NOMO-1 treated with dmso at 0.1 percent for 144 hours (cell line): ENCODE measurements around the gene S100A7A.
"Not testable (repeated sequence)": the region's sequence is repeated elsewhere in the genome, so short reads cannot be mapped to it uniquely, and the experiment has no call there.

Experiments
- DNase-seq: peaks from one replicate; lab custom pipeline; 2025; ENCODE audit not compliant: unreplicated experiment; lab: John Stamatoyannopoulos, UW

S100A7A gene

DNA sequence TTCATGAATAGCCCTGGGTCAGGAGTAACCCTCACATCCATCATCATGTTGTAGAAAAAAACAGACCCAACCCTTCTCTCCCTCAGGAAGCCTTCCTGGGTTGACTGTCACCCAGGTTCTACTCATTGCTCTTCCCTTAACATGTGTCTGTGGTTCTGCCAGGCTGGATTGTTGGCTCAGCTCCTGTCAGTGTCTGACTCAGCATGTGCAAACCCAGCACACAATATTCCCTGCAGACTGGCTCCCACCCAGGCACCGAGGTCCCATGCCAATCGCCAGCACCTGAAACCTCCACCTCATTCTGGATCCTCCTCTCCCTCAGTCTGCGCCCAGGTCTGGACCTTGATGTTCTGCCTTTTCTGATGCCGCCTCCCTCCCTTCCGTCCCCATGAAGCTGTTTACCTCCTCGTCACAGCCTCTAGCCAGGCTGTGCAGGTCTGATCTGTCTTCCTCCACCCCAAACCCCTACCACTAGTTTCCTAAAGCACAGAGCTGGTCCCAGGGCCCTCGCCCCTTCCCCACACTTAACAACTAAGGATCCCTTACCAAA is 21.1 kb upstream of the S100A7A start:
- DNase-seq, result no peak

DNA sequence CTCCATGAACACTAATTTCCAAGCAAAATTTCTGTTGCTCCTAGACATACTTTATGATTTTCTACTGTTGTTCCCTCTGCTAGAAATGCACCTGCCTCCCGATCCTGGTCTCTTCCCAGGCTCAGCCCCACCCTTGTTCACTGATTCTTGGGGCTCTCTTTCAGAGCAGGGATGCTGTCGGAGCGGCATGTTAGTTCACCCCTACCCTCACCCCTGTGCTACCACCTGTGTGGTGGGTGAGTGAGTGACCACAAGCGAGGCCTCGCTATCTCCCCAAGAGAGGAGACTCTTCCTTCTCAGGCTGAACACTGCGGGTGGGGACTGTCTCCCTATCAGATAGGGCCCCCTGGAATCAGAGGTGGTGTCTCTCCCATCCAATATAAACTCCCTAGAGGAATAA is 20.5 kb upstream of the S100A7A start:
- no peak for DNase-seq

DNA sequence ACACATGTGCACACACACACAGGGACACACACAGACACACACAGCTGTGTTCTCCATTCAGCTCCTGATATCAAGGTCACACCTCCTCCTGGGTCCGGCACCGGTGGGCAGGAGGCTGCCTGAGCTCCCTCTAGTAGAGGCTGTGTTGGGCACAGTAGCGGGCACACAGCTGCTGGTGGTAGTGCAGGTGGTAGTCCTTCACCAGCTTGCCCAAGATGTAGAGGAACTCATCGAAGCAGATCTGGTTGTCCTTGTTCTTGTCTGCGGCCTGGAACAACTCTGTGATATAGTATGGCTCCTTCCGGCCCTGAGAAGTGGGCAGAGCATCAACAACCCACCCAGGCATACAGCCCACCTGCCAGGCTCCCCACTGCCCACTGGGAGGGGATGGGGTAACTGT is 19.9 kb upstream of the S100A7A start:
- no peak for DNase-seq

DNA sequence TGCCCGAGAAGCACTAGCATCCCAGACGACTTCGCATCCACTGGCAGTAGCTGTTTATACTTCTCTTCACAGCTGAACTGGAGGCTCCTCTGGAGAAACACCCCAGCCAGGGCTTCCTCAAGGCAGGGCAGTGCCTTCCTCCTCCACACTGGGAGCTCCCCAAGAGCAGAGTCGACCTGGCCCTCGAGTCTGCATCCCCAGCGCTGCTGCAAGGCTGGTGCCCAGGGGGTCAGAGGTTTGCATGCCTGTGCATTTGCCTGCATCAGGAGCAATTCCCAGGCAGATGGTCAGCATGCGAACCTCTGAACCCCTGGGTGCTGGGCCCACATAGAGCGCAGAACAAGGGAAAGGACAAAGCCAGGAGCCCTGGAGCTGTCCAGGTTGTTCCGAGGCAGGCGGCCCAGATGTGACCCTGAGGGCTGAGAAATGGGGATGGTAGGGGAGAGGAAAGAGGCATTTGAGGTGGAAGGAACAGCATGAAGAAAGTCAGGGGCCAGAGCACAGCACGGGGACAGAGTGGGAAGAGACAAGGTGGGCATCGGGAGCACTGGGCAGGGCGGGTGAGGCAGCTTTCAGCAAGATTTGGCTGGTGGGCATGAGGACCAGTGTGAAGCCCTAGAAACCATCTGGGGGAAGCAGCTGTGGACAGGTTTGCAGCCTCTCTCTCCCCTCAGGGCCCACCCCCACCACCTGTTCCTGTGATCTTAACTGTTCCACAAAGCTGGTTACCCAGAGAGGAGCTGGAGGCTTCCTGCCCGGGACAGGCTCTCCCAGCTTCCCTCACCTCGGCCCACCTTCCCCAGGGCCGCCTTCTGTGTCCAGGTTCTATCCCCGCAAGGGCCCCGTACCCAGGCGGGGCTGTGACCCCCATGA is 19.0 kb upstream of the S100A7A start:
- DNase-seq, result no peak

DNA sequence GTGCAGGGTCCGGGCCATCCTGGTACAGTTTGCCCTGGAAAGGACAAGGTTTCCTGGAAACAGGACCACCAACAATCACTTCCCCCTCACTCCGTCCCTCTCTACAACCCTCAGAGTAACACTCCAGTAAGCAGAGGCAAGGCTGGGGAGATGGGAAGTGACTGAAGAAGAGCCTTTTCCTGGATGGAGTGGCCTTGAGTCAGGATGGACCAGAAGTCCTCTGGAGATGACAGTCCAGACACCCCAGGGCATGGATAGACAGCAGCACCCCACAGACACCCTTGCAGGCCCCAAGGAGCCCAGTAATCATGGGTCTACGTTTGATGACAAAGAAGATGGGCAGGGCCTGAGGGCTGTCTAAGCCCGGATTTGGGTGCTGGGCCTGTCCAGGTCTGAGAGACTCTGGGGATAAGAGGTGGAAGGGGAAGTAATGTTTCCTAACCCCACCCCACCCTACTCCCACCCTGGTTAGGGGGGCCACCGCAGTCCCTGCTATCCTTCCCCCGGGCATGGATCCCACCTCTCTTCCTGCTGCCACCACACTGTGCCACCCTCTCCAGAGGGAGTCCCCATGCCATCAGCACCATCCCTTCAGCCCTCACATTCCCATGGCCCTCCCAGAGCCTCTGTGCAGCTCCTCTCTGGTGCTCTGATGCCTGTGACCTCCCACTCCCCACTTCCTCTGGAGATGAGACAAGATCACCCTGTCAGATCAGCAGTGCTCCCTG is 18.2 kb upstream of the S100A7A start:
- DNase-seq, result no peak

DNA sequence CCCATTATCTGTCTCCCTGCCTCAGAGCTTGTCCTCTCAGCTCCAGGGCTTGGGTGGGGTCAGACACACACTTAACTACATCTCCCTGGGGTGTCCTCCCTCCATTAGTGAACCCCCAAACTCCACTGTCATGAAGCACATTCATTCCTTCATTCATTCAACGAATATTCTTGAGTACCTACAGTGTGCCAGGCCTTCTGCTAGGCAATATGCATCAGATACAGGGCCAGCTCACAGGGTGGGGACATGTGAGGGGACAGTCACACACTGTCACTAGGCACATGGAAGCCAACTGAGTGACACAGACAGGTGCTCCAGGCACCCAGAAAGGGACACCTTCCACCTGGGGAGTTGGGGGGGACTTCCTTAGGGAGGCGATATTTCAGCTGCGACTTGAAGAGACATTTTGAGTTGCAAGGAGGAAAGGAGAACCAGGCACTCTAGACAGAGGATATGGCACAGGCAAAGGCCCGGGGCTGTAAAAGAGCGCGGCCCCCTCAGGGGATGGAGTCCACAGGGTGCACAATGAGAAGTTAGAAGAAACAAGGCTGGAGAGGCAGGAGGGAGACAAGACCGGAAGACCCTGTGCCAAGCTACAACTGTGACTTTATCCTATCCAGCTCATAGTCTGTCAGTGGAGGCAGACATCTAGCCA is 16.8 kb upstream of the S100A7A start:
- no peak for DNase-seq

DNA sequence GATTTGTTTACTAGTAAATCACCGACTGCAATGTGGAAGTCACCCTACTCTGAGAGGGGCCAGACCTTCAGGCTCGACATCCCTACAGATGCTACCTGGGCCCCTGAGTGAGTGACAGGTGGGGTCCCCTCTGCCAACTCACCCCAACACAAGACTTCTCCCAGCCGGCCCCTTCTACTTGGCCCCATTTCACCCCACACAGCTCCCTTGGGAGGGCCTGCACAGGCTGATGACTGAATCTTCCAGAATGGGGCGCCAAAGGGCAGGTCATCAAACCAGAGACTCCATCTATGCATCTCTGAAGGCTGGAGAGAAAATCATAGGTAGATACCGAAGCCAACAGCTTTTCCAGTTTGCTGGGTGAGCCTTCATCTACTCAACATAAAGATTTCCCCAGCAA is 16.1 kb upstream of the S100A7A start:
- no peak for DNase-seq

DNA sequence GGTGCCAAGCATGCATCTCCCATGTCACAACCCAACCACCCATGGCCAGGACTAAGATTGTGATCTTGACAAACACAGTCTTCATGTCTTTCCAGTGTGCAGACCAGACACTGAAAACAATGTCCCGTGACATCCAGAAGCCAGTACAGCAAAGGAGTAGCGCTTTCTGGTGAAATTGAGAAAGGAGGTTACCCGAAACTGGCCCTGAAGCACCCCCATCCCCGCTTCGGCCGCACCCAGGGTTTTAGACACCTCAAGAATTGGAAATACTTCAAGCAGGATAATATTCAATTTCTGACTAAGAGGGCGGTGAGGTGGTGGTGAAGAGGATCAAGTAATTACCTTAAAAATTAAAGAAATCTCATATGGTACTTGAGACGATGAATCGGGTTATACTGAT is 14.9 kb upstream of the S100A7A start:
- DNase-seq, result no peak

DNA sequence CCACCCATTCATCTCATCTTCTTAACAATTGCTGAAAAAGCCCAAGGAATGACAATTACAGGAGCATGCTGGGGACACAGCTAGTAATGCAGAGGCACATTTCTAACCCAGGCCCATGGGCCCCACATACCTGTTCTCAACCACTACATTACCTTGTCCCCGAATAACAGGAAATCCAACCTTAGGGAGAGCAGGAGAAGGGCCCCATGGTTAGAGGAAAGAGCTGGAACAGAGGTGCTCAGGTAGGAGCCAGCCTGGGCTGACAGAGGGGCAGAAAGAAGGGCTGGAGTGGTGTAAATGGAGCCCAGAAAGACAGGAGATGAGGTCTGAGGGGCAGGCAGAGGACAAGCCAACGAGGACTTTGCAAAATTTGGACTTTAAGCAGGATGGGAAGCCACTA is 14.1 kb upstream of the S100A7A start:
- no peak for DNase-seq

DNA sequence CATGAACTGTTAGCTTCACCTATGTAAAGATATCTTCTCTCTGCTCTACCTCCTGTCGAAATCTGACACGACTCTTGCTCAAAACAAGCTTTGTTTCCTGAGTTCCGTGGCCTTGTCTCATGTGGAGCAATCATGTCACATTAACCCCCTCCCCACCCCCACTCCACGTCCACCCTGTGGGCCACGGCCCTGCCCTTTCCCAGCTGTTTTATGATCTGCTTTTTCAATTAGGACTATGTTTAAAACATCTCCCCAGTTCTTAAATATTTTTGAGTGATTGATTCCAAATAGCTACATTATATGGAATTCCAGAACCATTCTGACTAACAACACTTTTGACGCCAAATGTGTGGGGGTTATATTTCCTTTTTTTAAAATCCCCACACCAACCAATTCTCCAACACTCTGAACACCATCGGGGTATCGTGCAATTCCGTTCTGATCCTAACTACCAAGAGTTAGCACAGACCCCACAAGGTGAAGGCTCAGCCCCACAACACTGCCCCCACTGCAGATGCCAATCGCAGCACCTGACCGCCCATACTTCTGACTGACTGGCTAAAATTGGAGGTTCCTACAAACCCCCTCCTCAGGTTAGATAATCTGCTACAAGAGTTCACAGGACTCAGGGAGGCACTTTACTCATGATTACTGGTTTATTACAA is 12.8 kb upstream of the S100A7A start:
- no peak for DNase-seq

DNA sequence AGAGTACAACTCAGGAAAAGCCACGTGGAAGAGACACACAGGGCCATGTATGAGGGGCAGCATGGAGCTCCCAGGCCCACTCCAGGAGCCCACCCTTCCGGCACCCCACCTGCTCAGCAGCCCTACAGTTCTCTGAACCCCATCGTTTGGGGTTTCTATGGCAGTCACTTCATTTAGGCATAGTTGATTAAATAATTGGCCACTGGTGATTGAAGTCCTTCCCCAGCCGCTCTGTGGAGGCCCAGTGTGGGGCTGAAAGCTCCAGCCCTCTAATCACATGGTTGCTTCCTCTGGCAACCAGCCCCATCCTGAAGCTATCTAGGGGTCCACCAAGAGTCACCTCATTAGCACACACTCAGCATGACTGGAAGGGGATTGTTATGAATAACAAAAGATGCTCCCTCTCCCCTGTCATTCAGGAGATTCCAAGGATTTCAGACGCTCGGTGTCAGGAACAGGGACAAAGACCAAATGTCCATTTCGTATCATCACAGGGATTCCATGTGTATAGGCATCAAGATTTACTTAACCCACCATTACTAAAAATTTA is 12.2 kb upstream of the S100A7A start:
- no peak for DNase-seq

DNA sequence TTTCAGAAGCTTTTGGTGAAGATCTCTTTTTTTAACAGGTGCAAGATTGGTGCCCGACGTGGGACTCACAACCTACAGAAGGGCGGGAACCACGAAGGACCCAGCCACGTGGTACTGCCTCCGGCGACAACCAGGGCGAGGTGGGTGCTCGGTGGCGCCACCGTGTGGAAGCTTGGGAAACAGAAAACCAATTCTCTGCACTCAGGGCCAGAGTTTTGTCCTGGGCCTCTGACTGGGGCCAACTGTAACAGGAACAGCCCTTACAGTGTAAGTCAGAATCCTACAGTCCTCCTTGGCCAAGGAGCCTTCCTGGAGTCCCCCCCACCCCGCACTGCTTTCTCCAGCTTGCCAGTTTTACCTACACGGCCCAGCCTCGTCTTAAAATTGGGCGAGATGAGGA is 11.6 kb upstream of the S100A7A start:
- peak; percentile 39 for DNase-seq

DNA sequence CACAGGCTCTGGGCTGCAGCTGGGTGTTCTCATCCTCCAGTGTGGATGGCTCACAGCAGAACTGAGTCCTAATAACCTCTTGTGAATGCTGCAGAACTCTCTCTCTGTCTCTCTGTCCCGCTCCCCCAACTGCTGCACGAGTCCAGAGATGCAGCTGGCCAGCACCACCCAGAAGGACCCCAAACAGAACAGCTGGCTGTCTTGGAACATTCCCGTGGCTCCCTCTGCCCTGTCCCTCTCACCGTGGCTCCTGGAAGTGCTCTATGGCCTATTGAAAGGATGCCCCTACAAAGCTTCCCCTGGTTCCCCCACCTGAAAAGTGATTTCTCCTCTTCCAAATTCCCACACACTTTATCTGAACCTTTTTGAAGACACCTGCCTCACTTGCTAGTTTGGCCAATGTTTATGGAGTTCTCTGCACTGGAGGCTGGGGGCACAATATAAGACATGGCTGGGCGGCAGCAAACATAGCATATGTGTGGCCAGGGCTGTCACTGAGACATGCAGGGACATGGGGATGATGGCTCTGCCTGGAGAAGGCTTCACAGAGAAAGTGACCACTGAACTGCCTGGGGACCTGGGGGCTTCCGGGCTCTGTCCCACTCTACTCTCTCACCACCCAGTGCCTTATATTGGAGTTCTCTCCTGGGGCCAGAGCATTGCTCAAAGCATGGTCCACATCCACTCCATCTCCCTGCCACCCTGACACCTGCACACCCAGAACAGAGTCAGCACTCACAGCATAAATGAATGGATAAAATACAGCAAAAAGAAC is 10.3 kb upstream of the S100A7A start:
- DNase-seq, result not testable (repeated sequence)

DNA sequence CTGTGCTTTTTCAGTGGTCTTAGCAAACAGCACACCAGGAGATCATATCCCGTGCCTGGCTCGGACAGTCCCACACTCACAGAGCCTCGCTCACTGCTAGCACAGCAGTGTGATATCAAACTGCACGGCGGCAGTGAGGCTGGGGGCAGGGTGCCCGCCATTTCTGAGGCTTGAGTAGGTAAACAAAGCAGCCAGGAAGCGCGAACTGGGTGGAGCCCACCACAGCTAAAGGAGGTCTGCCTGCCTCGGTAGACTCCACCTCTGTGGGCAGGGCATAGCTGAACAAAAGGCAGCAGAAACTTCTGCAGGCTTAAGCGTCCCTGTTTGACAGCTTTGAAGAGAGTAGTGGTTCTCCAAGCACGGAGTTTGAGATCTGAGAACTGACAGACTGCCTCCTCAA is 9.0 kb upstream of the S100A7A start:
- not testable (repeated sequence) for DNase-seq

DNA sequence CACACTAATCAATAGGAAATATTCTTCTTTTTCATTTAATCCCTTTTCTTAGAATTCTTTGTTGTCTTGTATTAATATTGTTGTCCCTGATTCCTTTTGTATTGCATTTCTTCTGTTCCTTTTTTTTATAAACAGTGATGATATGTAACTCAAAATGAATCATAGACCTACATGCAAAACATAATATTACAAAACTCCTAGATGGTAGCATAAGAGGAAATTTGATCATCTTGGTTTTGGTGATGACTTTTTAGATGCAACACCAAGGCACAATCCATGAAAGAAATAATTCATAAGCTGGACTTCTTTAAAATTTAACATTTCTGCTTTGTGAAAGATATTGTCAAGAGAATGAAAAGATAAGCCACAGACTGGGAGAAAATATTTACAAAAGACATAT is 2.4 kb upstream of the S100A7A start:
- DNase-seq, result not testable (repeated sequence)

DNA sequence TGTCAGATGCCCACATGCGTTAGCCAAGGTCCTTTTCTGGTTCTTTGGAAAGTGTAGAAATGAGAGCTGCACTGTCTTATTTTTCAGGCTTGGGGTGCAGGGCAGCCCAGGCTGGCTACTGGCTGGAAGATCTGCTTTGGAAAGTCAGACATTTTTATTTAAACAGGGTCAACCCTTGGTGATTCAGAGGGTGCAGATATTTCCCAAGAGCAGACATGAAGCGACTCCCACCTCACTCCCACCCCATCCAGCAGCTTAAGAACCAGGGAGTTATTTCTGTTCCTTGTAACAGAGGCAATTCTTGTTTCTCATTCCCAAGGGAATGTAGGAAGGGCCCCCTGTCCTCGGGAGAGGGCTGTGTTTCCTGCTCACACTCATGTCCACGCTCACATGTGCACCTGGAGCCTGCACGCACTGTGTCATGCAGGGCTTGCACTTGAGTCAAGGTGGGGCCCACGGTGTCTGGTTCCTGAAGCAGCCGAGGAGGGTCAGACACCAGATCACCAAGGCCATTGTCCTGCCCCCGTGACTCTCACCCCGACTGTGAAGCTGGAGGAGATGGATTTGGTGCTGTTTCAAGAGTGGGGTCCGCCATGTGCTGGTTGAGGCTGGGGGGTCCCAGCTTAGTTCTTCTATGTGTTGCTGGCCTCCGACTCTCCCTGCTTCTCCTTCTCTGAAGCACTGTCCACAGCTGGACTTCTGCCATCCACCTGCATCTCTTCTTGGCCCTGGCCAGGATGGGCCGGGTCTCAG is 992 bp downstream of the S100A7A start:
- no peak for DNase-seq

DNA sequence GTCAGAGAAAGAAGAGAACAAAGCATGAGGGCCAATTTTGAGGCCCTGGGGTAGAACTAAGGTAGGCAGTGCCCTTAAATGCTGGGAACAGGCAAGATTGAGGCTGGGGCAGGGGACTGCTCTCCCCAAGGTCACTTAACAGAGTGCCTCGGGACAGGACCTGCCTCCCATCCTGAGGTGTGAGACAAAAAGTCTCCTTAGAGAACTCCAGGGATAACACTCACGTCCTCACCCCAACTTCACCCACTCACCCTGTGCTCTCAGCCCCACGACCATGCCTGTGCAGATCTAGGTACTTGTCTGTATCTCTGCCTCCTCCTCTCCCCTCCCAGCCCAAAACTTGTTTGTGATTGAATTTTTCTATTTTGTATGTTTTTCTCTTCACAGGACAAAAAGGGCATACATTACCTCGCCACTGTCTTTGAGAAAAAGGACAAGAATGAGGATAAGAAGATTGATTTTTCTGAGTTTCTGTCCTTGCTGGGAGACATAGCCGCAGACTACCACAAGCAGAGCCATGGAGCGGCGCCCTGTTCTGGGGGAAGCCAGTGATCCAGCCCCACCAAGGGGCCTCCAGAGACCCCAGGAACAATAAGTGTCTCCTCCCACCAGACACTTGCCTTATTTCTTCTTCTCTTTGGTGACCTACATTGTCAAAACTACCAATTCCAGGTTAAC is 2.6 kb downstream of the S100A7A start:
- not testable (repeated sequence) for DNase-seq

DNA sequence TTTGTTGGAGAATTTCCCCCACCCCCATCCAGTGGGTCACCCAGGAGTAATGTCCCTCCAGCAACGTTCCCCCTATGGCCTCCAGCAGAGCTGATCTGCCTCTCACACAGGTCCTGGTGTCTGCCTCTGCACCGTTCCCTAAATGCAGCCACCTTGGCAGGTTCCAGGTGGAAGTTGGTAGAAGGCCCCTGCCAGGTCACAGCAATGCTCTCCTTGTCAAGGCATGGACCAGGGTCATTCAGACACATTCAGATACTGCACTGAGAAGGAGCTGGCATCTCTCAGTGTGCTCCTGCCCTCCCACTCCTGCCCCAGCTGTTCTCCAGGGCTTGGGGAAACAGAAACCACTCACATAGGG is 3.1 kb downstream of the S100A7A start:
- not testable (repeated sequence) for DNase-seq

DNA sequence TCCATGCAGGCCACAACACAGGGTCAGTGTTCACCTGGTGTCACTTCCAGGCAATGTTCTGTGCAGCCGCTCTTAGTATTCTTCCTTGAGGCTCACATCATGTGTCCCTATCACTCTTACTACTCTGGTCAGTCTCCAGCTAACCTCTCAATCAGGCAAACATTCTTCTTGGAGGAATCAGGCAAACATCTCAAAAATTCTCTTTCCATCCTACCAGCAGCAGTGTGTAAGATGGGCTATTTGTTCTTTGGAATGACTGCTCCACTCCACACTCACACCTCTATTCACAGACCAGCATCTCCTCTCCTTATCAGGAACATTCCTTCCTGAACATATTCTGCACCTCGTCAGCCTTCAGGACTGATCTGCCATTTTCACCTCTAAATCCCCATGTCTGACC is 4.0 kb downstream of the S100A7A start:
- no peak for DNase-seq
